Karpas-422 (cell line): ENCODE data around the gene VILL. TPM values are rescaled to one million over a fixed set of nuclear protein-coding genes. Genes with fewer than 3 reads are reported as not detected.

Experiments
- DNase-seq: peaks from one replicate; pipeline ENCODE4 v3.0.0-alpha.2; 2015
- H2AFZ ChIP-seq: fragments of 200-600 bp; sonication (generic); 2 replicates; pipeline ENCODE4 v1.6.1; 2014; ENCODE audit warnings: antibody characterized with exemption, low read length, mixed read lengths
- H3K27ac ChIP-seq: fragments of 200-600 bp; sonication (generic); 2 replicates; pipeline ENCODE4 v1.5.1; 2014; ENCODE audit warnings: mild to moderate bottlenecking, low read length, moderate library complexity
- H3K27me3 ChIP-seq: fragments of 200-600 bp; sonication (generic); 2 replicates; pipeline ENCODE4 v1.6.1; 2014; ENCODE audit warnings: low read length, mixed read lengths
- H3K36me3 ChIP-seq: fragments of 200-600 bp; sonication (generic); 2 replicates; pipeline ENCODE4 v1.6.1; 2014; ENCODE audit warnings: low read length, mixed read lengths; ENCODE audit not compliant: insufficient read depth
- H3K4me1 ChIP-seq: fragments of 200-600 bp; sonication (generic); 2 replicates; pipeline ENCODE4 v1.6.1; 2014; ENCODE audit warnings: mild to moderate bottlenecking, low read length, mixed read lengths
- H3K4me2 ChIP-seq: fragments of 200-600 bp; sonication (generic); 2 replicates; pipeline ENCODE4 v1.6.1; 2014; ENCODE audit warnings: low read length, low read depth, mild to moderate bottlenecking; ENCODE audit not compliant: poor library complexity, severe bottlenecking
- H3K4me3 ChIP-seq: fragments of 200-600 bp; sonication (generic); 2 replicates; pipeline ENCODE4 v1.5.1; 2014; ENCODE audit warnings: mild to moderate bottlenecking, antibody characterized with exemption, low read length, mixed read lengths
- H3K79me2 ChIP-seq: fragments of 200-600 bp; sonication (generic); 2 replicates; pipeline ENCODE4 v1.6.1; 2014; ENCODE audit warnings: mild to moderate bottlenecking, low read length, mixed read lengths
- H3K9ac ChIP-seq: fragments of 200-600 bp; sonication (generic); 2 replicates; pipeline ENCODE4 v1.6.0; 2014; ENCODE audit warnings: low read length
- H3K9me2 ChIP-seq: fragments of 200-600 bp; sonication (generic), shearing (Covaris generic); replicated peaks from 2 replicates; pipeline ENCODE4 v1.6.0; 2014; ENCODE audit warnings: mild to moderate bottlenecking, low read length, moderate library complexity; ENCODE audit not compliant: insufficient read depth
- H3K9me3 ChIP-seq: fragments of 300-700, 200-600 bp; sonication (generic); 2 replicates; pipeline ENCODE4 v1.6.1; 2014; ENCODE audit warnings: low read length, mixed read lengths
- H4K20me1 ChIP-seq: fragments of 200-600 bp; sonication (generic); 2 replicates; pipeline ENCODE4 v1.6.1; 2014; ENCODE audit warnings: mild to moderate bottlenecking, antibody characterized with exemption, low read length, low read depth; ENCODE audit not compliant: insufficient read depth
- total RNA-seq: library from RNA; depleted of rRNA; stranded (reverse); fragments of >200 nt; shearing (Covaris generic); gene quantifications from 2 replicates; pipeline ENCODE4 v1.2.3, GENCODE V29; 2014; ENCODE audit warnings: low replicate concordance; rRNA removed

The VILL gene
- total RNA-seq = 9.7 and 19.9 TPM in 2 replicates

DNA sequence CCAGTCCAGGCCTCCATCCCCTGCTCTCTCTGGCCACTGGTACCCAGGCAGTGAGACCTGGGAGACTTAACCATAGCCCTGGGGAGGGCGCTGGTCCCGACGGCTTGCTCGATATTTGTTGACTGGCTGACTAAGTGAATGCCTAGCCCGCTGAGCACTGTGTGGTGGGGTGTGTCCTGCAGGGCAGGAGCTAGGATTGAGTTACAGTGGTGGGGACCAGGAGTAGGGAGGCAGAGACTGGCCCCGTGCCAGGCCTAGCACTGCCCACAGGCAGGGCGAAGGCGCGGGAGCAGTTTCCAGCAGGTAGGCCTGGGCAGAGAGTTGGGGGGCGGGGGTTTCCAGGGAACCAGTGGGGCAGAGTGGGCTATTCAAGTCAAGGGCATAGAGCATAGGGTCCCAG lies at the start of gene VILL:
VILL (plus strand) TSS at position 260 of the 400 bp plus-strand sequence. CDS start 2,887 bp downstream, outside the sequence.
- no peak within 1 kb of the TSS for H3K4me2 ChIP-seq
- H3K4me1 ChIP-seq = peaks cover 17% of the 10 kb centered on the region
- H3K36me3 ChIP-seq = no peaks in the 10 kb centered on the region
- no peak within 1 kb of the TSS for H3K4me3 ChIP-seq
- no peaks in the 10 kb centered on the region for H3K9me3 ChIP-seq
- no peak within 1 kb of the TSS for H3K27ac ChIP-seq
- no peaks in the 10 kb centered on the region for H3K9me2 ChIP-seq
- H3K9ac ChIP-seq = no peak within 1 kb of the TSS
- no peaks in the 10 kb centered on the region for H4K20me1 ChIP-seq
- H3K27me3 ChIP-seq = no peaks in the 10 kb centered on the region
- no peak within 1 kb of the TSS for H2AFZ ChIP-seq
- no peak for DNase-seq
- peaks cover 8% of the 10 kb centered on the region for H3K79me2 ChIP-seq

DNA sequence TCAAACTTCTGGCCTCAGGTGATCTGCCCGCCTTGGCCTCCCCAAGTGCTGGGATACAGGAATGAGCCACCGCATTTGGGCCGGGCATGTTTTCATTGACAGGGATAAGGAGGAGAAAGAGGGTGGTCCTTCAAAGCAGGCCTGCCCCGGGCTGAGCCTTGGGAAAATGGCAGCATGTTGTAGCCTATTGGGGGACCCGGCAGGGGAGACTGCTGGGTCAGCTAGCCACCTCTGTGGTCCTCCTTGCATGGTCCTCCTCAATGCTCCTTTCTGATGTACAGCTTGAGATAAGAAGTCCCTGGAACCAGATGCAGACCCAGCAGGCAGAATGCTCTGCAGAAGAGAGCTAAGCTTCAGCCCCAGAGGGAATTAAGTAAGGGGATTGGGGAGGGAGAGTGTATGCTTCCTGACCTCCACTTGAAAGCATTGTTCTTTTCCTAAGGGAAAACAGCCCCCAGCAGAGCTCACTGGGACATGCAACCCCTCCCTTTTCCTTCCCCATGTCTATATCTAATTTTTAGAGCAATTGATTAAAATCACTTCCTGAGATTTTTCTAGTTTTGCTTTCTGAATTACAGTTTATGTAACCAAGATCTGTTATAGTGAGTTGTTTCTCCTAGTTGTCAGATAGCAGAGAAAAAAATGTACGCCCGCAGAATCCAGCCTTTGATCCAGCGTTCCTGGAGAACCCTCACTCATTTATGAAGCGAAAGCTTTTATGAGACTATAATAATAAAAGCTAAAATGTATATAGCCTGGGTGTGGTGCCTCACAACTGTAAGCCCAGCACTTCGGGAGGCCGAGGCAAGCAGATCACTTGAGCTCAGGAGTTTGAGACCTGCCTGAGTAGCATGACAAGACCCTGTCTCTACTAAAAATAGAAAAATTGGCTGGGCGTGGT lies 48.7 kb upstream of the VILL start:
- no peaks in the 10 kb centered on the region for H3K9me2 ChIP-seq
- no peaks in the 10 kb centered on the region for H4K20me1 ChIP-seq
- H3K27me3 ChIP-seq = no peaks in the 10 kb centered on the region
- no peak overlapping the region for H3K9ac ChIP-seq
- no peak overlapping the region for H3K4me3 ChIP-seq
- no peaks in the 10 kb centered on the region for H3K9me3 ChIP-seq
- H3K79me2 ChIP-seq = no peaks in the 10 kb centered on the region
- no peak overlapping the region for H3K27ac ChIP-seq
- DNase-seq = no peak
- H3K4me2 ChIP-seq = no peak overlapping the region
- no peak overlapping the region for H2AFZ ChIP-seq
- H3K4me1 ChIP-seq = no peaks in the 10 kb centered on the region
- no peaks in the 10 kb centered on the region for H3K36me3 ChIP-seq

DNA sequence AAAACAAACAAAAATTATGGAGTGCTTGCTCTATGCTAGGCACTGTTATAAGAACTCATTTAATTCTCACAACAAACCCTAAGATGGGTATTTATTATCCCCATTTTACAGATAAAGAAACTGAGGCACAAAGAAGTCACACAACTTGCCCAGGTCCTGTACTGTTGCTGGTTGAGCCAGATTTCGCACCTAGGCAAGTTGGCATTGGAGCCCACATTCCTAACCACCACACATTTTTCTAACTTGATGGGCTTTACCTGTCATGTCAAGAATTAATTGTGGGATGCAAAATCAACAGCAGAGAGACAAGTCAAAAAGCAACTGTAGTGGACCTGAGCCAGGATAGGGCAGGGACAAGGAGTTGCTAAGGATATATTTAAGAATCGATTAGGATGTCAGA lies 47.9 kb upstream of the VILL start:
- DNase-seq = no peak
- no peaks in the 10 kb centered on the region for H3K79me2 ChIP-seq
- no peak overlapping the region for H3K27ac ChIP-seq
- H3K9me3 ChIP-seq = no peaks in the 10 kb centered on the region
- no peak overlapping the region for H3K4me3 ChIP-seq
- no peak overlapping the region for H3K4me2 ChIP-seq
- H3K4me1 ChIP-seq = no peaks in the 10 kb centered on the region
- H3K9ac ChIP-seq = no peak overlapping the region
- no peaks in the 10 kb centered on the region for H3K27me3 ChIP-seq
- no peaks in the 10 kb centered on the region for H4K20me1 ChIP-seq
- no peak overlapping the region for H2AFZ ChIP-seq
- H3K9me2 ChIP-seq = no peaks in the 10 kb centered on the region
- no peaks in the 10 kb centered on the region for H3K36me3 ChIP-seq

DNA sequence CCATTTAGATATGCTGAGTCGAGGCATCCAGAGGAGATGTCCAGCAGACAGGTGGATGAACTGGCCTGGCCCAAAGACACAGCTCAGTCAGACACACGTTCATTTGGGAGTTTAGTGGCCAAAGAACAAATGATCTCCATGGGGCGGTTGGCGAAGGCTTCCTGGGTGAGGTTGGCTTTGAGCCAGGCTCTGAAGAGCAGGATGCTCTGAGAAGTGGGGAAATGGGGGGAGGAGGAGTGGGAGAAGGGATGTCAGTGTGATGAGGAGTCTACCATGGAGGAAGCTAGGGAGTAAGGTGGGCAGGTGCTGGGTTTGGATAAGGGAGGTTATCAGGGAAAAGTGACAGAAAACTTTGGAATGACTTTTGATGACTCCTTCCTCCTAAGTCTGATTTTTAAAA lies 47.5 kb upstream of the VILL start:
- Histone ChIP-seq H3K4me2 (no peak overlapping the region), H2AFZ (no peak overlapping the region), H3K36me3 (no peaks in the 10 kb centered on the region), H3K27me3 (no peaks in the 10 kb centered on the region), H3K9ac (no peak overlapping the region), H3K9me2 (no peaks in the 10 kb centered on the region), H3K4me1 (no peaks in the 10 kb centered on the region), H3K9me3 (no peaks in the 10 kb centered on the region), H4K20me1 (no peaks in the 10 kb centered on the region), H3K27ac (no peak overlapping the region), H3K4me3 (no peak overlapping the region), H3K79me2 (no peaks in the 10 kb centered on the region)
- no peak for DNase-seq

DNA sequence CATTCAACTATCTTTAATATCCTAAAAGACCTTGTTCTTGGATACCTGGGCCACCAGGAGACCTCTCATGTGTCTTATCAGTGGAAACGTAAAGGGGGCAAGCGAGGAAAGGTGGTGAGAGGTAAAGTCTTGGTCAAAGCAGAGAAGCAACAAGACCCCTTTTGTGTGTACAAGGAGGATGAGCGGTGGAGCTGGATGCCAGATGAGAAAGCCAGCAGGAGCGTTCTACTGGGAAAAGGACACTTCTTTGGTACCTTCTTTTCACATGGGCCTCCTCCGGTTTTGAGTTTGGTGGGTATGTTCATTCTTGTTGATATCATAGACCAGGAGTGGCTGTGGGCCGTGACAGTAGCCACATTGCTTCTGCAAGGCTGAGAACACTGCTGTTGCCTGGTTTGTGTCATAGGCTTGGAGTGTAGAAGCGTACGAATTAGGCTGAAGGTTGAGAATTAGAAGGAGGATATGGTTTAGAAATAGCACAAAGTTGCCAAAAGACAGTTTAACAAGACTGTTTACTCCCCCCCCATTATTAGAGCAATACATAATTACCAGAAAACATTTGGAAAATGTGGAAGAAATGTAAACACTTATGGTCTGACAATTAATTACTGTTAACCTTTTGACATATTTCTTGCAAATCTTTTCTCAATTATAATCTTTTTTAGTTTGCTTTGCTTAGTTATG lies 46.8 kb upstream of the VILL start:
- no peaks in the 10 kb centered on the region for H3K36me3 ChIP-seq
- H3K9me3 ChIP-seq = no peaks in the 10 kb centered on the region
- H3K4me2 ChIP-seq = no peak overlapping the region
- H3K4me1 ChIP-seq = no peaks in the 10 kb centered on the region
- no peaks in the 10 kb centered on the region for H3K27me3 ChIP-seq
- no peak overlapping the region for H3K9ac ChIP-seq
- H2AFZ ChIP-seq = no peak overlapping the region
- H3K4me3 ChIP-seq = no peak overlapping the region
- no peaks in the 10 kb centered on the region for H3K79me2 ChIP-seq
- no peak overlapping the region for H3K27ac ChIP-seq
- H4K20me1 ChIP-seq = no peaks in the 10 kb centered on the region
- no peak for DNase-seq
- H3K9me2 ChIP-seq = no peaks in the 10 kb centered on the region

DNA sequence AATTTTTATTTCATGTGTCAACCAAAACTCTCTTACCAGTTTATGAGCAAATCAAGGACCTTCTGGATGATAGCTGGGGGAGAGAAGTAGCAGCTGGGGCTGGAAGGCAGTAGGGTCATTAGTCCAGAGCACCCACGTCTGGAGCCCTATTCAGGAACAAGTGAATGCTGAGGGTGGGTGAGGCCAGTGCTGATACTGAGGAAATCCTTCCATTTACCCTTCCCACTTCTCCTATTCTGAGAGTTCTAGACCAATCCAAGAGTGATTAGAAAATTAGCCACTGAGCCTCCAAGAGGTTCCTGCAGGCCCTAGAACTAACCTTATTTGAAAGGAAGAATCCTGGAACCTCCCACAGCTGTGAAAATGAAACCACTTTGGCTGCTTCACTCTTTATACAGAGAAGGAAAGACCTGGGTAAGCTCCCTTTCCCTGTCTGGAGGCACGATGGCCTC lies 46.2 kb upstream of the VILL start:
- Histone ChIP-seq H3K4me1 (no peaks in the 10 kb centered on the region), H4K20me1 (no peaks in the 10 kb centered on the region), H3K36me3 (no peaks in the 10 kb centered on the region), H3K4me2 (no peak overlapping the region), H3K9me3 (no peaks in the 10 kb centered on the region), H3K27me3 (no peaks in the 10 kb centered on the region), H3K4me3 (no peak overlapping the region), H3K9ac (no peak overlapping the region), H3K79me2 (no peaks in the 10 kb centered on the region), H3K9me2 (no peaks in the 10 kb centered on the region), H2AFZ (no peak overlapping the region), H3K27ac (no peak overlapping the region)
- DNase-seq = no peak

DNA sequence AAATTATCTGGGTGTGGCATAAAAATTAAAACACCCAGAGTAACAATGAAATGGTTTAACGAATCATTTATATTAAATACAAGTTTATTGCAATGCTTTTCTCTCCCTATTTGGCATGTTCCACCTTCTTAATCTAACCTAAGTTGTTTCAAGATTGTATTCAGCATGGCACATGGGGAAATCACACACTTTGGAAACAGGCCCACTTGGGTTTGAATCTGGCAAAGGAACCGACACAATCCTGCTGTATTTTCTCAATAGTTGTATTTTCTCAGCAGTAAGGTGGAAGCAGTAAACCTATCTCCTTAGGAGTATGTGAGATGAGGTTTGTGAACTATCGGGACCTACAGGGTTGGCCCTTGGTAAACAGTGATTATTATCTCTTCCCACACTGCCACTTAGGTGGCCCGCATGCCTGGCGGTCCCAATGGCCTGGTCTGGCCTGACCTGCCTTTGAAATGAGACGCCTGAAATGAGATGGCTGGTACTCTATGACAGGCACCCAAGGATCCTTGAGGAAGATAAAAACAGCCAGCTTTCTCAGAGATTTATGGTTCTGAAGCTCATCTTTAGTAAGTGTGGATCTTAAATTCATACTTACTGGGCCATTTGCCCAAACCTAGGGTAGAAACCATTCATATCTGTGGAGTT lies 45.3 kb upstream of the VILL start:
- Histone ChIP-seq H3K4me2 (no peak overlapping the region), H3K4me3 (no peak overlapping the region), H3K4me1 (no peaks in the 10 kb centered on the region), H3K27me3 (no peaks in the 10 kb centered on the region), H3K9me2 (no peaks in the 10 kb centered on the region), H3K79me2 (no peaks in the 10 kb centered on the region), H4K20me1 (no peaks in the 10 kb centered on the region), H3K27ac (no peak overlapping the region), H3K9ac (no peak overlapping the region), H2AFZ (no peak overlapping the region), H3K9me3 (no peaks in the 10 kb centered on the region), H3K36me3 (no peaks in the 10 kb centered on the region)
- peak; percentile 12 for DNase-seq
